Stimulated activated CD8-positive, alpha-beta memory T cell treated with anti-CD3 and anti-CD28 coated beads, Interleukin-12 subunit alpha, Interleukin-12 subunit beta, amount 100 ng/mL, for 1 hour (primary cell): ENCODE data around the gene GRIK4.
"Not testable (repeated sequence)": the region's sequence is repeated elsewhere in the genome, so short reads cannot be mapped to it uniquely, and the experiment has no call there.

Experiments used
- DNase-seq: peaks from one replicate; pipeline ENCODE4 v3.0.0-alpha.2; 2020; ENCODE audit warnings: low read depth

Gene GRIK4

GRCh38 chr11:120608760-120609211 is 97.2 kb downstream of the GRIK4 start:
- no peak for DNase-seq

- no peak for DNase-seq
These were observed 98.6 kb downstream of the GRIK4 start for GRCh38 chr11:120610111-120610510.

GRCh38 chr11:120611581-120611980 is 100.0 kb downstream of the GRIK4 start:
- no peak for DNase-seq

DNA sequence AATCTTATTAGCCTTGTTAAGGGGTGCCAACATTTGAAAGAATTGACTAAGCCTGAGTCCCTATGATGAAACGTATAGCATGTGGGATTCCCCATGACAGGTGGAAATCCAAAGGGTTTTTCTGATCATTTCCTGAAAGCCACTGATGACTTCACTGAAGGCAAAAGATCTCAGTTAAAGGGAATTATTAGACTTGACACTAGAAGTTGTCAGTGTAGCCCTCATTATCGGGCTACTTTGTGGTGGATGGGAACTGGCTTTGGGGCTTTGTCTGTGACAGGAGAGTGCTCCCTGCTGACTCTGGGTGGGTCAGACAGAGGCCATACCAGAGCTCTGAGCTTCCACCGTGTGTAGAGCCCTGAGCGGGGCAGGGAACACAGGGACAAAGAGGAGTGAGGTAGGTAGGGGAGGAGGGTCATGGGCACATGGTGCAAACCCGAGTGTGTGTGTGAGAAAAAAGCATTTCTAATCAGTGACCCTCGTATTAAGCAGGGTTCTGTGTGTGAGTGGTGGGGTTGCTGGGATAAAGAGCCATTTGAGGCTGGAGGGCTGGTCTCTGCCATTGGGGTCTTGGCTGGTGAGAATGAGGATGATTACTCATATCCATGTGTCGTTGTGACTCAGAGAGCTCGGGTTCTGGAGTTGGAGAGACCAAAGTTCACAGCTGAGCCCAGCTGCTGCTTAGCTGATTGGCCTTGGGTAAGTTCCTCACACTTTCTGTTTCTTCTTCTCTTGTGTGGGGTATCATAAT is 101.1 kb downstream of the GRIK4 start:
- DNase-seq, result no peak

GRCh38 chr11:120613264-120614226 is 102.0 kb downstream of the GRIK4 start:
- no peak for DNase-seq

DNA sequence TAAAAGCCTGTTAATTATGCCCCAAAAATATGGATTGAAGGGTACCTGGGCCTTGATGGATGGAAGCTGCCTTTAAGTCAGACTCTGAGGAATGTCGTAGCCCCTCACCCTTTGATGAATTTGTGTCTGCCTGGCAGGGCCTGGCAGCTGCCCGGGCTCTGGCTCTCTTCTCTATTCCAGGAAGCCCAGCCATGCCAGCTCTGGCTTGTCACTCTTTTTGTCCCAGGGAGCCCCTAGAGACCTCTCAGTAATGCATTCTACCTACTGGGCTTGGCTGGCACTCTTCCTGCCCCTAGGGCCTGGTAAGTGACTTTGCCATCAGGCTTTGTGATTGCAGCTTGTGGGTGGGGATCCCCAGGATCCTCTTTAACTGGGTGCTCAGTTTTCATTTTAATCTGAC is 103.8 kb downstream of the GRIK4 start:
- no peak for DNase-seq

DNA sequence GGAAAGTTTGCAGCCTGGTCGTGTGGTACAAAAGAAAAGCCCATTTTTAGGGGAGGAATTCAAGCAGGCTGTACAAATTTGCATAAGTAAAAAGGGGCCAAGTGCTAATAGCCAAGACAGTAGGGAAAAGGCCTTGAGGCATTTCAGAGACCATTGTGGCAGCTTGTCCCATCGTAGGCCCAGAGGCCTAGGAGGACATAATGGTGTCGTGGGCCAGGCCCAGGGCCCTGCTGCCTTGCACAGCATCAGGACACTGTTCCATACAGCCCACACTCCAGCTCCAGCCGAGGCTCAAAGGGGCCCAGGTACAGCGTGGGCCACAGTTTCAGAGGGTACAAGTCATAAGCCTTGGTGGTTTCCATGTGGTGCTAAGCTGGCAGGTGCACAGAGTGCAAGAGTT is 106.9 kb downstream of the GRIK4 start:
- DNase-seq, result no peak

DNA sequence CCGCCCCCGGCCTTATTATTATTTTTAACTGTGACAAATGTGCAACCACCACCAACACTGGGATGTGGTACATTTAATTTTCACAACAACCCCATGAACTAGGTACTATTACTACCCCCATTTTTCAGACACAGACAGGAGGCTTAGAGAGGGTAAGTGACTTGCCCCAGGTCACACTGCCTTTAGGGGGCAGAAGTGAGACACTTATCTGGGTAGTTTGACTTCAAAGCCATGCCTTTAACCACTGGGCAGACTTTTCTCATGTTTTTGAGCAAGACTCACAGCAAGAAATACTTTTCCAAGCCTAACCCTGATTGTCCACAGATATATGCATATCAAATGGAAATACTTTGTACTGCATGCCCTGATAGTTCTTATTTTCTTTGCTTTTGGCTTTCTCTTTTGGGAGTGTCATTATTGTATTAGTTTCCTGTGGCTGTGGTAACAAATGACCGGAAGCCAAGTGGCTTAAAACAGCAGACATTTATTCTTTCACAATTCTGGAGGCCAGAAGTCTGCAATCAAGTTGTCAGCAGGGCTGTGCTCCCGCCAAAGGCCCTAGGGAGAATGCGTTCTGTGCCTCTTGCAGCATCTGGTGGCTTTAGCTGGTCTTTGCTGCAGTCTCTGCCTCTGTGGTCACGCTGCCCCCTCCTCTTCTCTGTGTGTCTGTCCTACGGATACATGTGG is 110.8 kb downstream of the GRIK4 start:
- DNase-seq, result no peak

DNA sequence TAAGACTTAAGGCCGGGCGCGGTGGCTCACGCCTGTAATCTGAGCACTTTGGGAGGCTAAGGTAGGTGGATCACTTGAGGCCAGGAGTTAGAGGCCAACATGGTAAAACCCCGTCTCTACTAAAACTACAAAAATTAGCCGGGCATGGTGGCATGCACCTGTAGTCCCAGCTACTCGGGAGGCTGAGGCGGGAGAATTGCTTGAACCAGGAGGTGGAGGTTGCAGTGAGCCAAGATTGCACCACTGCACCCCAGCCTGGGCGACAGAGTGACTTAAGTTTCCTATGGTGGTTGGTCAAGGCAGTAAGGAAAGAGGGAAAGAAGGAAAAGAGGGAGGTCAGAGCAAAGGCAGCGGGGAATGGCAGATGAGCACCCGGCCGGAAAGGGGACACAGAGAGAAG is 113.4 kb downstream of the GRIK4 start:
- not testable (repeated sequence) for DNase-seq

GRCh38 chr11:120625565-120625964 is 114.0 kb downstream of the GRIK4 start:
- DNase-seq, result no peak

DNA sequence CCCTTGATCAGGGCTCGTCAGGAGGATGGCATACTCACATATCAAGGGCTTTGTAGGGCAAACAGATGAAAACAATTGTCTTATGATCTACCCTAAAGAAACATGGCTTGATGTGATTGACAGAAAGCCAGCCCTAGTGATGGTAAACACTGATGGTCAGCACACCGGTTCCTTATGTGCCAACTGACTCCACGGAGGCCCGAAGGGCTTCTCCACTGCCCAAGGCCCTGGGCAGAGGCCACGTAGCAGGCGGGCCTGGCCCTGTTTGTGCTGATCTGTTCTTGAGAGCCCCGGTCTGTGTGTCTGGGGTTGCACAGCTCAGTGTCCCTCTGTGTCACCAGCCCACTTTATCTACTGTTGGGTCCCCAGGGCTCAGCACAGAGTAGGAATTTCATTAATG is 115.2 kb downstream of the GRIK4 start:
- DNase-seq, result no peak

DNA sequence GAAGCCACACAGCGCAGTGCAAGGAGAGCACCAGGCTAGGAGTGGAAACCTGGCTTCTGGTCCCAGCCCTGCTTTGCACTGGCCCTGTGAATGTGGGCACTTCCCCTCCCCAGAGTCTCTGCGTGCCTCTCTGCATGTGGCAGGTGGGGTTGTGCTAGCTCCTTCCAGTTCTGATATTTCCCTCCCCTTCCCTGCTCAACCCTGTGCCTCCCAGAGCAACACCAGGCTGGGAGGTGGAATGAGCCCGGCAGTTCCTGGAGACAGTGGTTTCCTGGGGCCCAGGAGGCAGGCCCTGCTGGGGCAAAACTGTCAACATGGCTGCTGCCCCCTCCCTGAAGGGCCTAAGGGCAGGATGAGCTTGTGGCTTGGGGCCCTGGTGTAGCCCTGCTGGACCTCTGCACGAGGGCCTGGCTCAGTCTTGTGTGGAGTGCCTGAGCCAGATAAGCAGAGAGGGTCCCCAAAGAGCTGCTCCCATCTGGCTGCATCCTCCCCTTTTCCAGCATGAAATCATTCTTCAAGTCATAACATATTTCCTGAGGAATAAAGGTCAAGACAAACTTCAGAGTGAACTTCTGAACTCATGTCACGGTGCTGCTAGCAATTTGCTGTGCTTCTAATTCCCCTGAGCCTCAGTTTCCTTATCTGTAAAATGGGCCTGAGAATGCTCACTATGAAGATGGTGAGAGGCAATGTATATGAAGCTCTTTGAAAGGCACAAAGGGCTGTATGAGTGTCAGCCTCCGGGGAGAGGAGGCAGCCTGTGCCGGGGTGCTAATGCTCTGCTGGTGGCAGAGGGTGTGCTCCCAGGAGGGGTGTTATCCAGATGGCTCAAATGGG is 116.0 kb downstream of the GRIK4 start:
- no peak for DNase-seq

DNA sequence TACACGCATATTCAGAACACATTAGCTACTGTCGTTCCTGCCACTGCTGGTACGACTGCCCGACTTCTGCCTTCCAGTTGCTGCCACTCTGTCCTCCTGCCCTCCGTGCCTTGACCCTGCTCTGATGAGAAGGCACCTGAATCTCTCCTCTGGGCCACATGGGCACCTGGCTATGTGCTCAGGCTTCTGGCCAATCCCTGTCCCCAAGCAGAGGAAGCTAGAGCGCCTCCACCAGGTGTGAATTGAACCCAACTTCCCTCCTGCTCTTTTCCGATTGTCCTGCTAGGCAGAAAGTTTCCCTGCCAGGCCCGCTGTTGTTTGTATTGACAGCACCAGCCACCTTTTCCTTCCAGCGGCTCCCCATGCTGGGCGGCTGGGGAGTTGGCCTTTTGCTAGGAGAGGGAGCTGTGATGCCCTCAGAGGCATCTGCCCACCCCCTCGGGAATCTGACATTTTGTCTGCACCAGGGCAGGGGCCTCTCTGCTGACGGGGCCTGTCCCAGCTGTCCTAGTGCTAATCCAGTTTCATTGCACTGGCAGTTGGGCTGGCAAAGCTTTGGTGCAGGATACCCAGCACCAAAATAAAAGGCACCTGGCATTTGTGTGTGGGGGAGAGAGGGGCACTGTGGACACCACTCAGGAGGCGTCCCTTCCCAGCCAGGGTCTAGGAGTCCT is 118.0 kb downstream of the GRIK4 start:
- DNase-seq, result no peak

DNA sequence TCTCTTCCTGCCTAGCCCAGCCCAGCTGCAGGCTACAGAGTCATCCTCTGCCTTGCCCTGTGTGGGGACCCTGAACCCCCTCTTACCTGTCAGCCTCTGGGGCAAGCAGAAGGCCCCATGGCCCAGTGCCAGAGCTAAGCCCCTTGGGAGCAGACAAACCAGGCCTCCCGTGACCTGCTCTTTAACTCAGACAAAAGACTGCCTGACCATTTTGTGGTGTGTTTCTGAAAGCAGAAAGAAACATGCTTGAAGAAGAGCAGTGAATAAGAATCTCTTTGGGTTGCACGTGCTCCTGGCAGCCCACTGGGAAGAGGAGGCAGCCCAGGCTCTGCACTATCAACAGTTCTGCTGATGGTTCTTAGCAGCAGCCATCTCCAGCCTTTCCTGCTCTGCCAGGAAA is 118.6 kb downstream of the GRIK4 start:
- no peak for DNase-seq

- no peak for DNase-seq
These were observed 121.0 kb downstream of the GRIK4 start for GRCh38 chr11:120632579-120632978.

GRCh38 chr11:120633616-120634393 is 122.3 kb downstream of the GRIK4 start:
- no peak for DNase-seq

DNA sequence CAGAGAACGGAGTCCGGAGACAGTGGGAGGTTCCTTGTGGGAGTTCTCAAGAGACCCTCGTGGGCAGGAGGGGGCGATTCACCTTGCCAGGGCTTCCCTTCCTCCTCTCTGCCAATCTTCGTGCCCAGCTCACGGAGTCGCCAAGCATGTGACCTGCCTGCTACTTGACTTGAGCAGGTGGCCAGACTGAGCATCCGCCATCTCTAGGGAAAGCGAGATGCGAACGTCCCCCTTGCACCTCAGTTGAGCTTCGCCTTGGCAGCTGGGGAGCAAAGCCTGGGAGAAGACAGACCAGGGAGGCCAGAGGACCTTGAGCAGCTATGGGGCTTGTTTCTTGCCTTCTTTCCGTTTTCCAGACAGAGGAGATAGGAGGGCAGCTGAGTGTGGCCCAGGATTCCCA is 123.2 kb downstream of the GRIK4 start:
- DNase-seq, result no peak

DNA sequence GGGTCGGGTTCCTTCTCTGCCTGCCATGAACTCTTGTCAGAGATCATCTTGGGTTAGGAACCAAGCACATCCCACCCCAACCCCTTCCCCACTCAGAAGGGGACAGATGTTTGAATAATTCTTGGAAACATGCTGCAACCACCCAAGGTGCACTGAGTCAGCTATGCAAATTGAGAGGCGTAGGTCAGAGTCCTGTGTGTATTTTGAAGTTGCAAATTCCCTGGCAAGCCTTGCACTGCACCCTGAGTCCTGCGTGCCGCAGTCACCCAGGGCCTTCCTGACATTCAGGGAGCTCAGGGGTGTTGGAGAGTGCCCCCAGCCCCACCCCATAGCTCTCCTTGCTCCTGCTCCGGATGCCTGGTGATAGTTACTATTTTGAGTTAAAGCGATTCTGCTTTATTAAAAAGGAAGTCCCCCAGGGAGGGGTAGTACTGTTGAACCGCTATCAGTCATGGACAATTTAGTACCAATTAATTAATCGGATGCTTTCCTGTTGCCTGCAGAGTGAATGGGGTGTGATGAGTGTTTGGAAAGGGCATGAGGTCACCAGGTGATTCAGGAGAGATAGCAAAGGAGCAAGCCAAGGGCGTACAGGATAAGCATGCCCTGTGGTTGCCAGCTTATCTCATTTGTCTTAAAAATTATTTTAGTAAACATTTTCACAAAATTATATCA is 123.7 kb downstream of the GRIK4 start:
- DNase-seq, result no peak

DNA sequence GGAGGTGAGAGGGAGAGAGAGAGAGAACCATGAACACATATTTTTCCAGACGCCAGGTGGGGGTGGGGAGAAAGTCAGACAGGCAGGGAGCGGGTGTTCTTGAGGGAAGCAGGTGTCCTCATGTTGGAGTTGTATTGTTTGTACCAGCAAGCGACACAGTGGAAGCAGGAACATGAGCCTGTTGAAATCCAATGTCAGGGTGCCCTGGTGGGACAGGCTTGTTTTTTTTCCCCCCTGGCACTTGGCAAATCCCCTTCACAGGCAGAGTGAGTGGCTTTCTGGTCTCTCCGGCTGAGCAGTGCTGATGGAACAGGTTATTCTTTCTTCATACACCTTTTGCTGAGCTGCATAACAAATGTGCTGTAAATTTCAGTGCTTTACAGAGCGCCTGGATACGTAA is 125.6 kb downstream of the GRIK4 start:
- no peak for DNase-seq
